GM12875 (cell line): ENCODE results near the gene KIAA2012.

Source experiments
- H3K4me3 ChIP-seq: one replicate; pipeline ENCODE4 v1.5.1; 2011; ENCODE audit warnings: low read depth, low read length, control low read depth
- TF ChIP-seq, protein P1 (sequence below): IDR thresholded peaks from 2 replicates; pipeline ENCODE4 v1.5.1; 2011; ENCODE audit warnings: low read depth, mild to moderate bottlenecking, control low read depth, inconsistent platforms, low read length, moderate library complexity, borderline replicate concordance; ENCODE audit not compliant: insufficient read depth

Gene KIAA2012

DNA sequence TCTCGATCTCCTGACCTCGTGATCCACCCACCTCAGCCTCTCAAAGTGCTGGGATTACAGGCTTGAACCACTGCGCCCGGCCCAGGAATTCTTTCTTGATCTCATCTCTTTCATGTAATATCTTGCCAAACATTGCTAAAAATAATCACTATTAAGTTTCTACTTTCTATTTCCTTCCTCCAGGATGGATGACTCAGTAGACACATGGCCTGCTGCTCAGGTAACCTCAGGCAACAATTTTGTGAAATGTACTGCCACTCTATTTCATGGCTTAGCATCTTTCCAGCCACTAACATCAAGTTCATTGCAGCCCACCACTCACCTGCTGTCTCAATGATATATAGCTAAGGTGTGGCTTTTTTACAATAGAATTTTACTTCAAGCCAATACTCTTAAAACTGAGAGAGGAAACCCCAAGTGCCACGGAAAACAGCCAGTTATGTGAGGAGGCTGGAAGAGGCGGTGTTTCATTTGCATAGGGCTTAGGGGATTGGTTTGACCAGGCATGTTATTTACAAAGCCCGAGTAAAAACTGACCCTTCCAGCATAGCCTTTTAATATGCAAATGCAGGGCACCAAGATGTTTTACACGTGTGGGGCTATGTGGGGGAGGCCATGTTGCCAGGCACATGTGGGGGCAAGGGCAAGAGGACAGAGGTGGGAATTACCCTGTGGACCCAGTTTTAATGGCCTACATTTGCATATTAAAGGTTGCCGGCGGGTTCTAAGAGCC lies 176.6 kb downstream of the KIAA2012 start:
- TF ChIP-seq, protein P1, sequence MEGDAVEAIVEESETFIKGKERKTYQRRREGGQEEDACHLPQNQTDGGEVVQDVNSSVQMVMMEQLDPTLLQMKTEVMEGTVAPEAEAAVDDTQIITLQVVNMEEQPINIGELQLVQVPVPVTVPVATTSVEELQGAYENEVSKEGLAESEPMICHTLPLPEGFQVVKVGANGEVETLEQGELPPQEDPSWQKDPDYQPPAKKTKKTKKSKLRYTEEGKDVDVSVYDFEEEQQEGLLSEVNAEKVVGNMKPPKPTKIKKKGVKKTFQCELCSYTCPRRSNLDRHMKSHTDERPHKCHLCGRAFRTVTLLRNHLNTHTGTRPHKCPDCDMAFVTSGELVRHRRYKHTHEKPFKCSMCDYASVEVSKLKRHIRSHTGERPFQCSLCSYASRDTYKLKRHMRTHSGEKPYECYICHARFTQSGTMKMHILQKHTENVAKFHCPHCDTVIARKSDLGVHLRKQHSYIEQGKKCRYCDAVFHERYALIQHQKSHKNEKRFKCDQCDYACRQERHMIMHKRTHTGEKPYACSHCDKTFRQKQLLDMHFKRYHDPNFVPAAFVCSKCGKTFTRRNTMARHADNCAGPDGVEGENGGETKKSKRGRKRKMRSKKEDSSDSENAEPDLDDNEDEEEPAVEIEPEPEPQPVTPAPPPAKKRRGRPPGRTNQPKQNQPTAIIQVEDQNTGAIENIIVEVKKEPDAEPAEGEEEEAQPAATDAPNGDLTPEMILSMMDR, result no peak
- no peak overlapping the region for H3K4me3 ChIP-seq

DNA sequence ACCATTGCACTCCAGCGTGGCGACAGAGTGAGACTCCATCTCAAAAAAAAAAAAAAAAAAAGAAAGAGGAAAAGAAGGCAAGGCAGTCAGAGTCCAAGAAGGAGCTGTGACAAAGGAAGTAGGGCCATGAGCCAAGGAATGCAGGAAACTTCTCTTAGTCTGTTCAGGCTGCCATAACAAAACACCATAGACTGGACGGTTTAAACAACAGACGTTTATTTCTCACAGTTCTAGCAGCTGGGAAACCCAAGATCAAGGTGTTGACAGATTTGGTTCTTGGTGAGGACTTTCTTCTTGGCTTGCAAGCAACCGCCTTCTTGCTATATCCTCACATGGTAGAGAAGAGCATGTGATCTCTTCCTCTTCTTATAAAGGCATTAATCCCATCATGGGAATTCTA lies 178.4 kb downstream of the KIAA2012 start:
- no peak overlapping the region for H3K4me3 ChIP-seq
- TF ChIP-seq, protein P1, result no peak
